ENCODE results near the gene PSMB4.

DNA sequence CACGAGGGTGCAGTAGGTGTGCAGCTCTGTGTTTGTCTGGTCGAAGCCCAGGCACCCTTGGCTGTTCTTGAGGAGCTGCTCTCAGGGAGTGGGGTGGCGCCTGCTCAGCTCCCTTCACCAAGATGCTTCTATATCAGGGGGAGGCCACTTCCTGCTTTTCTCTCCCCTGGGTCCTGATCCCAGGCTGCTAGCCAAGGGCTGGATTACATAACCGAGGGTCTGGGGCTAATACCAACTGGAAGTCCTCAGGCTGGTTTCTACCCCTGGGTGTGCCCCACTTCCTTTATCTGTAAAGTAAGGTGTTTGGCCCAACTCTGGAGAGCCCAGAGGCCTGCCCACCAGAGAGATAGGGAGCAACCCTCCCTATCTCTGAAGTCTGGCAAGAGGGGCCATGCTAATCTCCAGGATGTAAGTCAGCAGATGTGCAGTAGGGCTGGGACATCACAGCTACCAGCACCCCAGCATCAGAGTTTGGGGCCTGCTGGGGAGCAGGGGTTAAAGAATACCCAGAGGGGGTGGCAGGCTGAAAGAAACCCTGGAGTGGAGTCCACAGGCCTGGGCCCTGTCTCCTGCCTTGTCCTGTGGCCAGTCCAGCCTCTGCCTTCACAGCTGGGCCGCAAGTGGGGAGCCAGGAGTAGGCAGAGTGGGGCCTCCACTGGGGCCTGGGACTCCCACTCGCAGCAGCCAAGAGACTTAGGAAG is 29.0 kb upstream of the PSMB4 start:
- TF ChIP-seq, protein P1, sequence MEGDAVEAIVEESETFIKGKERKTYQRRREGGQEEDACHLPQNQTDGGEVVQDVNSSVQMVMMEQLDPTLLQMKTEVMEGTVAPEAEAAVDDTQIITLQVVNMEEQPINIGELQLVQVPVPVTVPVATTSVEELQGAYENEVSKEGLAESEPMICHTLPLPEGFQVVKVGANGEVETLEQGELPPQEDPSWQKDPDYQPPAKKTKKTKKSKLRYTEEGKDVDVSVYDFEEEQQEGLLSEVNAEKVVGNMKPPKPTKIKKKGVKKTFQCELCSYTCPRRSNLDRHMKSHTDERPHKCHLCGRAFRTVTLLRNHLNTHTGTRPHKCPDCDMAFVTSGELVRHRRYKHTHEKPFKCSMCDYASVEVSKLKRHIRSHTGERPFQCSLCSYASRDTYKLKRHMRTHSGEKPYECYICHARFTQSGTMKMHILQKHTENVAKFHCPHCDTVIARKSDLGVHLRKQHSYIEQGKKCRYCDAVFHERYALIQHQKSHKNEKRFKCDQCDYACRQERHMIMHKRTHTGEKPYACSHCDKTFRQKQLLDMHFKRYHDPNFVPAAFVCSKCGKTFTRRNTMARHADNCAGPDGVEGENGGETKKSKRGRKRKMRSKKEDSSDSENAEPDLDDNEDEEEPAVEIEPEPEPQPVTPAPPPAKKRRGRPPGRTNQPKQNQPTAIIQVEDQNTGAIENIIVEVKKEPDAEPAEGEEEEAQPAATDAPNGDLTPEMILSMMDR (IDR thresholded peaks at IDR 0.05): no peak
- TF ChIP-seq POLR2A (IDR thresholded peaks at IDR 0.05): no peak
